PFSK-1 (cell line): ENCODE data around the gene WDR64.

ENCODE experiments used
- SIN3A ChIP-seq: IDR thresholded peaks from 2 replicates; pipeline ENCODE4 v1.6.1; 2012; ENCODE audit warnings: mild to moderate bottlenecking, low read length, moderate library complexity, borderline replicate concordance; ENCODE audit not compliant: insufficient read depth
- TF ChIP-seq, protein P1 (sequence below), 2 experiments: IDR thresholded peaks; 2 replicates each; pipeline versions ENCODE4 v1.6.1 to v1.8.0; 2011 to 2012; ENCODE audit warnings: low read depth in 2 of 2, low read length in 2 of 2, control low read depth in 1 of 2, inconsistent platforms in 1 of 2, mild to moderate bottlenecking in 1 of 2, moderate library complexity in 1 of 2; ENCODE audit not compliant: insufficient read depth in 1 of 2

DNA sequence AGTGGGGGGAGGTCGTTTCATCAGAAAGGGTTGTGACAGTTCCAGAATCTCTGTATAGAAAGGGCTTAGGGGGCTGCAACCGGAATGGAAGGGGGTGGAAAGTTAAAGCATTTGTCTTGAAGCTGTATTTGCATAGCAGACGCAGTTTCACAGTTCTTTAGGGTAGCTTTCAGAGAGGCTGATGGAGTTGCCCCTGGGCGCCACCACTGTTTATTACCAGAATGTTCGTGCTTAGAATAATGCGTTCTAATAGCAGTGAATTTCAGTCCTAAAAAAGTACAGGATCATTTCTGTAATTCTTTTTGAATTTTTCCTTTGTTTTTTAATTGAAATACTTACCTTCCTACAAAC, 197.2 kb downstream of the WDR64 start:
- TF ChIP-seq, protein P1, sequence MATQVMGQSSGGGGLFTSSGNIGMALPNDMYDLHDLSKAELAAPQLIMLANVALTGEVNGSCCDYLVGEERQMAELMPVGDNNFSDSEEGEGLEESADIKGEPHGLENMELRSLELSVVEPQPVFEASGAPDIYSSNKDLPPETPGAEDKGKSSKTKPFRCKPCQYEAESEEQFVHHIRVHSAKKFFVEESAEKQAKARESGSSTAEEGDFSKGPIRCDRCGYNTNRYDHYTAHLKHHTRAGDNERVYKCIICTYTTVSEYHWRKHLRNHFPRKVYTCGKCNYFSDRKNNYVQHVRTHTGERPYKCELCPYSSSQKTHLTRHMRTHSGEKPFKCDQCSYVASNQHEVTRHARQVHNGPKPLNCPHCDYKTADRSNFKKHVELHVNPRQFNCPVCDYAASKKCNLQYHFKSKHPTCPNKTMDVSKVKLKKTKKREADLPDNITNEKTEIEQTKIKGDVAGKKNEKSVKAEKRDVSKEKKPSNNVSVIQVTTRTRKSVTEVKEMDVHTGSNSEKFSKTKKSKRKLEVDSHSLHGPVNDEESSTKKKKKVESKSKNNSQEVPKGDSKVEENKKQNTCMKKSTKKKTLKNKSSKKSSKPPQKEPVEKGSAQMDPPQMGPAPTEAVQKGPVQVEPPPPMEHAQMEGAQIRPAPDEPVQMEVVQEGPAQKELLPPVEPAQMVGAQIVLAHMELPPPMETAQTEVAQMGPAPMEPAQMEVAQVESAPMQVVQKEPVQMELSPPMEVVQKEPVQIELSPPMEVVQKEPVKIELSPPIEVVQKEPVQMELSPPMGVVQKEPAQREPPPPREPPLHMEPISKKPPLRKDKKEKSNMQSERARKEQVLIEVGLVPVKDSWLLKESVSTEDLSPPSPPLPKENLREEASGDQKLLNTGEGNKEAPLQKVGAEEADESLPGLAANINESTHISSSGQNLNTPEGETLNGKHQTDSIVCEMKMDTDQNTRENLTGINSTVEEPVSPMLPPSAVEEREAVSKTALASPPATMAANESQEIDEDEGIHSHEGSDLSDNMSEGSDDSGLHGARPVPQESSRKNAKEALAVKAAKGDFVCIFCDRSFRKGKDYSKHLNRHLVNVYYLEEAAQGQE (IDR thresholded peaks at IDR 0.05; ENCODE audit: insufficient read depth in 1 of 2, low read depth in 2 of 2, low read length in 2 of 2): no peak
- no peak for TF ChIP-seq SIN3A
